Fibroblast of lung (primary cell): ENCODE results near the gene ATG7.

Source experiments
- EZH2 ChIP-seq: IDR thresholded peaks from 2 replicates; pipeline ENCODE4 v1.5.1; 2012; ENCODE audit warnings: low read length, control low read depth, mild to moderate bottlenecking; ENCODE audit errors: missing control alignments
- TF ChIP-seq, protein P1 (sequence below), 2 donors: IDR thresholded peaks in 1 of 2; conservative IDR thresholded peaks in 1 of 2; 1 replicate in 1 of 2; 2 replicates in 1 of 2; pipeline ENCODE4 v1.5.1; 2011 to 2012; ENCODE audit warnings: low read length in 2 of 2, control low read depth in 1 of 2, inconsistent platforms in 1 of 2, low read depth in 1 of 2, mild to moderate bottlenecking in 1 of 2

DNA sequence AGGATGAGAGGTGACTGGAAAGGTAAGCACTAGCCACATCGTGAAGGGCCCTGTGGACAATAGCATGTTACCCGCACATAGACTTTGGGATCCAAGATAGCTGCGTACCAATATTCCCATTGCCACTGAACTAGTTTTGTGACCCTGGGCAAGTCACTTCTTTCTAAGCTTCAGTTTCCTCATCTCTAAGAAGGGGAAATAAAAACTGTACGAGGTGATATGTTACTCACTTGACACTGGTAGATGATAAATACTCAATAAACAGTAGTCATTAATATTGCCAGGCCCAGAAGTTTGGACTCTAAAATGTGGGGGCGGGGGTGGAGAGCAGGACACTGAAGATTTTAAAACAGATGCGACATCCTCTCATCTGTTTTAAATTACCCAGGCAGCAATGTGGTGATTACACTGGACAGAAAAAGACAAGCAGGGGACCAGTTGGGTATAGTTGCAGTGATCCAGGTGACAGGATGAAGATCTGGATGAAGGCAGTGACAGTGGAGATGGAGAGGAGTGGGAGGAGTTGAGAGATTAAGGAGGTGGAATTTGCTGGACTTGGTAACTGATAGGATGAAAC, 2.5 kb downstream of the ATG7 start:
- TF ChIP-seq, protein P1, sequence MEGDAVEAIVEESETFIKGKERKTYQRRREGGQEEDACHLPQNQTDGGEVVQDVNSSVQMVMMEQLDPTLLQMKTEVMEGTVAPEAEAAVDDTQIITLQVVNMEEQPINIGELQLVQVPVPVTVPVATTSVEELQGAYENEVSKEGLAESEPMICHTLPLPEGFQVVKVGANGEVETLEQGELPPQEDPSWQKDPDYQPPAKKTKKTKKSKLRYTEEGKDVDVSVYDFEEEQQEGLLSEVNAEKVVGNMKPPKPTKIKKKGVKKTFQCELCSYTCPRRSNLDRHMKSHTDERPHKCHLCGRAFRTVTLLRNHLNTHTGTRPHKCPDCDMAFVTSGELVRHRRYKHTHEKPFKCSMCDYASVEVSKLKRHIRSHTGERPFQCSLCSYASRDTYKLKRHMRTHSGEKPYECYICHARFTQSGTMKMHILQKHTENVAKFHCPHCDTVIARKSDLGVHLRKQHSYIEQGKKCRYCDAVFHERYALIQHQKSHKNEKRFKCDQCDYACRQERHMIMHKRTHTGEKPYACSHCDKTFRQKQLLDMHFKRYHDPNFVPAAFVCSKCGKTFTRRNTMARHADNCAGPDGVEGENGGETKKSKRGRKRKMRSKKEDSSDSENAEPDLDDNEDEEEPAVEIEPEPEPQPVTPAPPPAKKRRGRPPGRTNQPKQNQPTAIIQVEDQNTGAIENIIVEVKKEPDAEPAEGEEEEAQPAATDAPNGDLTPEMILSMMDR (conservative IDR thresholded peaks at IDR 0.05 in 1 of 2, IDR thresholded peaks at IDR 0.05 in 1 of 2; ENCODE audit: low read depth in 1 of 2, low read length in 2 of 2), result no peak
- no peak for TF ChIP-seq EZH2
